NCI-H2107 (cell line): ENCODE results near the gene SMPD2.
A peak's percentile ranks its signal among the peaks of the same experiment; 100 is the strongest.

ENCODE experiments used
- DNase-seq: peaks from one replicate; lab custom pipeline; 2025; lab: John Stamatoyannopoulos, UW

SMPD2 gene

GRCh38 chr6:109447087-109447486 is 6.6 kb downstream of the SMPD2 start:
- no peak for DNase-seq

DNA sequence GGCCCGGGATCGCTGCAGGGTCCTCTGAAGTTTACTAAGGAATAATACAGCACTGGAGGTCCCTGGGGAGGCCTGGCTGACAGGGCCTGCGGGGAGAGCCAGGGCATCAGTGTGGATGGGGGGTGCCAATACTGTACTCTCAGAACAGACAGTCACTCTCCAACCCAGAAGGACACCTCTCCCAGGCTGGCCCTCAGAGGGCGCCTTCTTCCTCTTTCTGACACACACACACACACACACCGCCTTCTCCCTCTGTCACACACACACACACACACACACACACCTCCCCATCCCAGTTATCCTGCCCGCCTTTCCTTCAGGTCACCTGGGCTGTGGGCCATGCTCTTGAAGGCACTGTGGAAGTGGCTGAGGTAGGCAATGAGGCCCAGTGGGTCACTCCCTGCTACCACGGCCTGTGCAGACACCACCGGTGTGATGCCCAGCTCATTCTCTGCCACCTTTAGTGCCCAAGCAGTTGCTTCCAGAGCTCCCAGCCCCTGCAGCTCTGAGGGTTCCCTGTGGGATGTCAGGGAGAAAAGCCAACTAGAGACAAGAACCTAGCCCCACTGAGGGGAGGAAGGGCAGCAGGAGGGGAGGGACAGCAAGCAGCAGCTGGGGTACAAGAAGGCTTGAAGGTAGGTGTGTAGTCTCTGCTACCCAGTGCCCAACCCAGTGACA is 7.5 kb downstream of the SMPD2 start:
- no peak for DNase-seq

- DNase-seq = no peak
These were observed 8.1 kb downstream of the SMPD2 start for GRCh38 chr6:109448615-109449014.

DNA sequence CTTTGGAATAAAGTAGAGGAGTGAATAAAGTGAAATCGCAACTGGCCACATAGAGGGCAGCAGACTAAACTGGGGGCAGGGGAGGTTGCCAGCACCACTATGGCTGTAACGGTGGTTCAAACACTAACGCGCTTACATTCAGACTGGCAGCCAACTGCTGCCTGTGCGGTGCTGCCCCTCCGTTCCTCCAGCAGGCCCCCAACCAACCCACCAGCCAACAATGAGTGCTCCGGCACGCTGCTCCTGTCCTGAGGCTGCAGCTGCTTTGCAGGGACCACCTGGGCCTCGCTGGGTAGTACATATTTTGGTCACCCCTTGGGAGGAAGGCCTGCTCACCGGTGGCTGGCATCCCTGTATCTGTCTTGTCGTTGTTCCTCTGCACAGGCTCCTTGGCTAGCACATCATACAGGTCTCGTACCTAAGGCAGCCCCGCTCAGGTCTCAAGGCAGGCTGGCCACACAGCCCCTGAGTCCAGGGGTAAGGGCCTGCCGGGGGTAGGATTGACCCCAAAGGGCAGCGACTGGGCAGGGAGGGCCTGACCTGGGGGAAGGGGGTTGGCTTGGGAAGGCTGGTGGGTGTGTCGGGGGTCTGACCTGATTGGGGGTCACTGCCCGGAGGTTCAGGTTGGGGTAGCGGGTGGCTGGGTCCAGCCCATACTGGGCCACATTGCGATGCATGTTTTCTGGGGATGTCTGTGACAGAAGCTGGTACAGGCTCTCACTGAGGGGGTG is 8.7 kb downstream of the SMPD2 start:
- no peak for DNase-seq

GRCh38 chr6:109449795-109450673 is 9.5 kb downstream of the SMPD2 start:
- DNase-seq = no peak

GRCh38 chr6:109450801-109451200 is 10.3 kb downstream of the SMPD2 start:
- DNase-seq = no peak

DNA sequence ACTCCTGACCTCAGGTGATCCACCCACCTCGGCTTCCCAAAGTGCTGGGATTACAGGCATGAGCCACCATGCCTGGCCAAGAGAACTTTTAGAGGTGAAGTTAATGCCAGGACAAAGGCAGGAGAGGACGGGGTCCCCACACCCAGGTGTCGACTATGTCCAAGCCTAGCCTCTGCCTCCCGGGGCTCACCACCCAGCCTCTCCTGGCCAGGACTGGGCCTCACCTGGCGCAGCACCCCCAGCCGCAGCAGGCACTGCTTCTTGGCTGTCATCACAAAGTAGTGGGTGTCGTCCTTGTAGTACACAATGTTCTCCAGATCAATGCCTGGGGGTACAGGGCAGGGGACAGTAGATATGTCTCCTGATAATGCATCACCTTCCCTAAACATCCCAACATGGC is 10.9 kb downstream of the SMPD2 start:
- DNase-seq = no peak

GRCh38 chr6:109452181-109452580 is 11.7 kb downstream of the SMPD2 start:
- no peak for DNase-seq

DNA sequence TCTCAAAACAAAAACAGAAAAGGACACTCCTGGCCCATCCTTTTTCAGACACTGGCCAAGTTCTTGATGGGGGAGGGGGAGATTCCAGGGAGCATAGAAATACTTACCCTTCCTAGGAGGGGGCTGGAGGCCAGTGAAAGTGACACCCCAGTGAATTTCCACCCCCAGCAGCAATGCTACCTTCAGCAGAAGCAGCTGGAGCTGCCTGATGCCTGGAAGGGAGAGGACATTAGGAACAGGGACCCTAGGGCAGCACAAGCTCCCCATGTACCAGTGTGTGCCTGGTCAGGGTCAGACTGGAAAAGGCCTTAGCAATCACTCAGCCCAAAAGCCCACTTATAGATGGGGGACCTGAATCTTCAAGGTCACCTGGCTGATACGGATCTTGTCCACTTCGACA is 12.6 kb downstream of the SMPD2 start:
- no peak for DNase-seq

DNA sequence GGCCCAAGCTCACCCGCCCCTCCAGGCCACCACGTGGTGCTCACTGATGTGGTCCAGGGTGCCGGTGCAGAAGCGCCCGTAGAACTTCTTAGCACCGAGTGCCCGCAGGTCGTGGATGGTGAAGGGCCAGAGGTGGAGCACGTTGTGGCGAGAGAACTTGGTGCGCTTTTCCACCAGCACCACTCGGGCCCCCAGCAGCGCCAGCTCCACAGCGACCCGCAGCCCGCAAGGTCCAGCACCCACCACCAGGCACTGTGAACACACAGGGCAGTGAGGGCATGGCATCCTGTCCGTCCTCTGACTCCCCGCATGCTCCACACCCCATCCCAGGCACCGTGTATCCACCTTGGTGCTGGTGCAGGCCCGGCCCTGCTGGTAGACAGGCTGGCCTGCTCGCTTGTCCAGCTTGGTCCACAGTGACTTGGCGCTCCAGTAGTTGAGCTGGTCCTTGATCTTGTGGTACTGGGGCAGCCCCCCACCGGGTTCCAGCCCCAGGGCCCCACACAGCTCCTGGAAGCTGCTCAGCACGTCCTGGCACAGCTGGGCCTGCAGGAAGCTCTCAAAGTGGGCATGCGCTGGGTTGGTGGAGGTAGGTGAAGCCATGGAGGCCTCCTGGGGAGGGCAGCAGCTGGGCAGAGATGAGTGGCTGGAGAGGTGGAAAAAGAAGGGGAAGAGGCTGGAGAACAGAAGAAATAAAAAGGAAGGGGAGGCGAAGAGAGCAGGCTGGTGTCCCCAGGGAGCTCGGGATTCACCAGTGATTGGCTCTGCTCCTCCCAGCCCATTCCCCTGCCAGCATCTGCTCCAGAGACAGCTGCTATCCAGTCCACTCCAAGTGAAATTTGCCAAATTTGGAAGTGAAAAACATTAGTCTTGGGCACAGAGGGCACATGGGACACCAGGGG is 13.3 kb downstream of the SMPD2 start:
- DNase-seq = peak; percentile 60

DNA sequence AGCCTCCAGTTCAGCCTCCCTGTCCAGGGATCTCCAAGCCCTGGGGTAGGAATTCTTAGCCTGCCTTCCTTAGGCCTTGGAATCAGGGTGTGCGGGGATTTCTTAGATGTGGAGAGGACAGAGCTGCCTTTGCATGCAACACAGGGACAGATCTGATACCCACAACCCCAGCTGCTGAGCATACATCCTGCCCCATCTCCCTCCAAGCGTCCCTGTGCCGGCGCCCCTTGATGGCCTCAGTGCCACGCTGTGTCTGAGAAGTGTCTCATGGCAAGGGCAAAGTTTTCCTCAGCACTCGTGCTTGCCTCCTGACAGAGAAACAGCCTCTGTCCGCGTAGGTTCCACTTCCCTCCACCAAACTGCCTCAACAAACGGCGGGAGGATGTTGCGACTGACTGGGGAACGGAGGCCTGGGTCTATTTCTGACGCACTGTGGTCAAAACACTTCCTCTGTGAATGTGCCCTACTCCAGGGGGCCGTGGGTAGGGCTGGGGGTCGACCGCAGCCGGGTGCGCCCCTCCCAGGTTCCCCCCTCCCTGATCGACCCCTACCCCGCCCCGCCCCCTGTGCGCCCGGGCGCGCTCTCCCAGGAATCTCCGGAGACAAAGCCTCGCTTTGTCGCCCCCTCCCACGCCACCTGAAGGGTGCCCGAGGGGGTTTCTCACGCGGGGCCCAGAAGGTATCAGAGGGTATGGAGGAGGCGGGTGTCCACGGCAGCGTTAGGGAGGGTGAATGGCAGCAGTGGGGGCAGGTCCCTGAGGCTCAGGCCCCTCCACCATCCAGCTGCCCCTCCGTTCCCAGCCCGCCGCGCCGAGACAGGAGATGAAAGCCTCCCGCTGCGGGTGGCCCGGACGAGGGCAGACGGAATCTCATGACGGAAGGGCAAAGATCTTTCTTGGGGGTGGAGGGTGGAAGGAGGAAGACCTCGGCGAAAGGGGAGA is 14.2 kb downstream of the SMPD2 start:
- DNase-seq = no peak

- DNase-seq = peak; percentile 25
These were observed 15.1 kb downstream of the SMPD2 start, which contains the start of gene MICAL1 for GRCh38 chr6:109455437-109456110. Gene MICAL1, minus strand, starts transcription at chr6:109455772. Its CDS starts 1,576 bp downstream, at chr6:109454196.

DNA sequence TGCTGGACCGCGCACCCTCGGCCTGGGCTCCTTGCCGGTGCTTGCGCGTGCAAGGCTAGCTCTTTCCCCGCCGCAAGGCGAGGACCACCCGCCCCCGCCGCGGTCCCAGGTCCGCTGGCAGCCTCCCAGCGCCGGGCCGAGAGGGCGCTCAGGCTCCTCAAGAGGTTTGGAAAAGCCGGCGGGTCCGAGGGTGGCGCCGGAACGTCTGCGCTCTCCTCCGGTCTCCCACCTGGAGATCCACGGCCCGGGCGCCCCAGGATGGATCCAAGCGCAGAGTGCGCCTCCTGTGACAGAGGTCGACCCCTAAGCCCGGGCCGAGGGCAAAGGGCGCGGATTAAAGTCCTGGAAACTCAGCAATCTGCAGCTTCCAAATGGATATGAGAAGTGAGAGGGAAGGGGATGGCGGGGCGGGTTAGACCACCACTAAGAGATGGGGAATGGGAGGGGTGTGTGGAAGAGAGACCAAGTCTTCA is 15.6 kb downstream of the SMPD2 start:
- no peak for DNase-seq

- no peak for DNase-seq
These were observed 16.4 kb downstream of the SMPD2 start for GRCh38 chr6:109456710-109457561.

DNA sequence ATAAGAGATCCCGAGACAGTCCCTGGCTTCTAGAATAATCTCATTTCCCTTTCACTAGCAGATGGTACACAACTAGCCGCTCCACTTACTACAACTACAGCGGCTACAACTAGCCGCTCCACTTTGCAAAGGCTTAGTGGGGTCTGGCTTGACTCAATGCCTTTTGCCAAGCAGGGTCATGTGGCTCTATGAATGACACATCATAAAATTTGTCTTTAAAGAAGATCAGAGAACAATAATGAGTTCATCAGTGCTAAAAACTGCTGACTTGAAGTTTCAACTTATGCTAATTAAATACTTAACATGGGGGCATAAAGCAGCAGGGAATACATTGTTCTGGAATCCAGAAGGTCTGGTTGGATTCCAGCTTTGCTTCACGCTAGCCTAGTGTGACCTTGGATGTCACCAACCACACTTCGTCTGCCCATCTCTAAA is 17.1 kb downstream of the SMPD2 start:
- no peak for DNase-seq

GRCh38 chr6:109458774-109459531 is 18.4 kb downstream of the SMPD2 start:
- no peak for DNase-seq

DNA sequence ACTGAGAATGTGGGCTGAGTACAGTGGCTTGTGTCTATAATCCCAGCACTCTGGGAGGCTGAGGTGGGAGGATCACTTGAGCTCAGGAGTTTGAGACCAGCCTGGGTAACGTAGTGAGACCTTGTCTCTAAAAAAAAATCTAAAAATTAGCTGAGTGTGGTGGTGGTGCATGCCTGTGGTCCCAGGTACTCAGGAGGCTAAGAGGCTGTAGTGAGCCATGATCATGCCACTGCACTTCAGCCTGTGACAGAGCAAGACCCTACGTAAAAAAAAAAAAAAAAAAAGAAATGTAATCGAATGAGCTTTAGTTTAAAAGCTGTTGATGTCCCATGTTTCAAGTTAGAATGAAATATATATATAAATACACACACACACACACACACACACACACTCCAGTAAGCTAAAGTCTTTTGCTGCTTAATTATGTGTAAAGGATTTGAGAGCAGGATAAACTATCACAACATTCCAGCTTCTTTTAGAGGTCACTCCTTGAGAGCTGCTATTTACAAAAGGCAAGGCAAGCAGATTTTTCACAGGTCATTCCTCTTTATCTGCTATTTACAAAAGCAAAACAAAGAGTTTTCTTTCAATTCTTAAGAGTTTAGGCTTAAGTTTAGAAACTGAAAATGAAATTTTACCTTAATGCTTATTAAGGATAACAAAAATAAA is 19.8 kb downstream of the SMPD2 start:
- DNase-seq = no peak
